ENCODE data around the gene TTLL12.

Gene TTLL12

DNA sequence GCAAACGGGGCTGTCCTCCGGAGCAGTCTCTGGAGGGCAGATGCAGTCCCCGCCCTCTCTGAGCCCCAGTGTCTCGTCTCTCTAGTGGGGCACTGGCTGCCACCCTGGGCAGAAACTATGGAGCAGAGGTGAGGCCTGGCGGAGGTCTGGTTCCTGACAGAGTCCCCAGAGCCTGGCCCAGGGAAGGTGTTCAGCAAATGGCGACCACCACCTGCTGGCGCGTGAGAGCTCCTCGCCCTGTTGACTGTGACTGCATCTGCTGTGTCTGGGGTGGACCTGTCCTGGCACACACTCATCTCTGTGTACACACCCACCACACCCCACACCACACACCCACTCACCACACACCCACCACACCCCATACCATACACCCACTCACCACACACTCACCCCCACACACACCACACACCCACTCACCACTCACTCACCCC lies 18.3 kb upstream of the TTLL12 start:
- H3K4me3 ChIP-seq (ENCODE audit: low read length): no peak overlapping the region
- H3K27me3 ChIP-seq (ENCODE audit: insufficient read depth, low read length): no peaks in the 10 kb centered on the region
- H3K4me1 ChIP-seq (ENCODE audit: insufficient read depth, low read length): peaks cover 4% of the 10 kb centered on the region; the same call in 1 of the 2 replicates
- no peaks in the 10 kb centered on the region for H3K9me3 ChIP-seq (ENCODE audit: insufficient read depth, low read depth, low read length)
- H3K9ac ChIP-seq (ENCODE audit: low read depth, low read length): no peak overlapping the region
- no peaks in the 10 kb centered on the region for H3K36me3 ChIP-seq (ENCODE audit: insufficient read depth, low read depth, low read length)
- no peak overlapping the region for H3K27ac ChIP-seq (ENCODE audit: low read length)

GRCh38 chr22:43203471-43203981 lies 16.6 kb upstream of the TTLL12 start:
- peaks cover 4% of the 10 kb centered on the region; the same call in 1 of the 2 replicates for H3K4me1 ChIP-seq (ENCODE audit: insufficient read depth, low read length)
- no peak overlapping the region for H3K9ac ChIP-seq (ENCODE audit: low read depth, low read length)
- no peak overlapping the region for H3K27ac ChIP-seq (ENCODE audit: low read length)
- H3K9me3 ChIP-seq (ENCODE audit: insufficient read depth, low read depth, low read length): no peaks in the 10 kb centered on the region
- no peaks in the 10 kb centered on the region for H3K27me3 ChIP-seq (ENCODE audit: insufficient read depth, low read length)
- no peak overlapping the region for H3K4me3 ChIP-seq (ENCODE audit: low read length)
- no peaks in the 10 kb centered on the region for H3K36me3 ChIP-seq (ENCODE audit: insufficient read depth, low read depth, low read length)

GRCh38 chr22:43202756-43203410 lies 15.9 kb upstream of the TTLL12 start:
- Histone ChIP-seq H3K9ac (ENCODE audit: low read depth, low read length) (peak overlapping the region; percentile 6; the same call in 1 of the 2 replicates), H3K27ac (ENCODE audit: low read length) (no peak overlapping the region), H3K4me1 (ENCODE audit: insufficient read depth, low read length) (peaks cover 4% of the 10 kb centered on the region; the same call in 1 of the 2 replicates), H3K36me3 (ENCODE audit: insufficient read depth, low read depth, low read length) (no peaks in the 10 kb centered on the region), H3K4me3 (ENCODE audit: low read length) (no peak overlapping the region), H3K27me3 (ENCODE audit: insufficient read depth, low read length) (no peaks in the 10 kb centered on the region), H3K9me3 (ENCODE audit: insufficient read depth, low read depth, low read length) (no peaks in the 10 kb centered on the region)

- H3K36me3 ChIP-seq (ENCODE audit: insufficient read depth, low read depth, low read length): no peaks in the 10 kb centered on the region
- no peak overlapping the region for H3K27ac ChIP-seq (ENCODE audit: low read length)
- no peak overlapping the region for H3K4me3 ChIP-seq (ENCODE audit: low read length)
- H3K9ac ChIP-seq (ENCODE audit: low read depth, low read length): peak overlapping the region; percentile 6; the same call in 1 of the 2 replicates
- H3K4me1 ChIP-seq (ENCODE audit: insufficient read depth, low read length): peaks cover 4% of the 10 kb centered on the region; the same call in 1 of the 2 replicates
- no peaks in the 10 kb centered on the region for H3K27me3 ChIP-seq (ENCODE audit: insufficient read depth, low read length)
- H3K9me3 ChIP-seq (ENCODE audit: insufficient read depth, low read depth, low read length): no peaks in the 10 kb centered on the region
These were observed 15.4 kb upstream of the TTLL12 start for GRCh38 chr22:43202326-43202725.

DNA sequence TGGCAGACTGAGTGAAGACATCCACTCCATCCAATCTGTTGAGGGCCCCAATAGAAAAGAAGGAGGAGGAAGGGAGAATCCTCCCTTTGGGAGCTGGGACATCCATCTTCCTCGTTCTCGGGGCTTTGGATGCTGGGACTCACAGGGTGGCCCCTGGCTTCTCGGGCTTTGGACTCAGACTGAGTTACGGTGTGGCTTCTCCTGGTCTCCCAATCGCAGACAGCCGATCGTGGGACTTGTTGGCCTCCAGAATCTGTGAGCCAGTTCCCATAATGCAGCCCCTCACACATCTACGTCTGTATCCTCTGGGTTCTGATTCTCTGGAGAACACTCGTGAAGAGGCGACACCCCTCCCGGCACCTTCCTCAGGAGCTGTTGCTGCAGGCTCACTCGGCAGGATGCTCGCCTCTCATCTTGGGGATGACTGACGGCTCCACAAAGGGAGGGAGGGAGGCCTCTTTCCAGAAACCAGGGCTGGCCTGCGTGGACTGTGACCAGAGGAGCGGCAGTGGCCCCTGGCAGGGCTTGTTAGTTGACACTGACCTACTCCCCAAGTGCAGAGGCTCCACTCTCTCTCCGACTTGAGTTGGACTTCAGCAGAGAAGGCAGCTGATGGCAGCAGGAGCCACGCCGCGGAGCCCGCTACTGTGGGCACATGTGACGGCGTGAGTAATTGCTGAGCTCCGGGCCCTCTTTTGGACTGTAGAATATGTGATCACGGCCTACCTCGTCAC lies 14.7 kb upstream of the TTLL12 start:
- H3K4me3 ChIP-seq (ENCODE audit: low read length): no peak overlapping the region
- H3K36me3 ChIP-seq (ENCODE audit: insufficient read depth, low read depth, low read length): no peaks in the 10 kb centered on the region
- no peak overlapping the region for H3K27ac ChIP-seq (ENCODE audit: low read length)
- H3K9me3 ChIP-seq (ENCODE audit: insufficient read depth, low read depth, low read length): no peaks in the 10 kb centered on the region
- no peaks in the 10 kb centered on the region for H3K27me3 ChIP-seq (ENCODE audit: insufficient read depth, low read length)
- no peak overlapping the region for H3K9ac ChIP-seq (ENCODE audit: low read depth, low read length)
- peaks cover 4% of the 10 kb centered on the region; the same call in 1 of the 2 replicates for H3K4me1 ChIP-seq (ENCODE audit: insufficient read depth, low read length)

GRCh38 chr22:43200555-43200954 lies 13.6 kb upstream of the TTLL12 start:
- H3K4me3 ChIP-seq (ENCODE audit: low read length): no peak overlapping the region
- H3K36me3 ChIP-seq (ENCODE audit: insufficient read depth, low read depth, low read length): no peaks in the 10 kb centered on the region
- H3K4me1 ChIP-seq (ENCODE audit: insufficient read depth, low read length): peaks cover 4% of the 10 kb centered on the region; the same call in 1 of the 2 replicates
- H3K9ac ChIP-seq (ENCODE audit: low read depth, low read length): no peak overlapping the region
- no peaks in the 10 kb centered on the region for H3K9me3 ChIP-seq (ENCODE audit: insufficient read depth, low read depth, low read length)
- no peaks in the 10 kb centered on the region for H3K27me3 ChIP-seq (ENCODE audit: insufficient read depth, low read length)
- no peak overlapping the region for H3K27ac ChIP-seq (ENCODE audit: low read length)

GRCh38 chr22:43200031-43200430 lies 13.1 kb upstream of the TTLL12 start:
- no peak overlapping the region for H3K4me3 ChIP-seq (ENCODE audit: low read length)
- no peak overlapping the region for H3K27ac ChIP-seq (ENCODE audit: low read length)
- no peak overlapping the region for H3K9ac ChIP-seq (ENCODE audit: low read depth, low read length)
- no peaks in the 10 kb centered on the region for H3K9me3 ChIP-seq (ENCODE audit: insufficient read depth, low read depth, low read length)
- no peaks in the 10 kb centered on the region for H3K36me3 ChIP-seq (ENCODE audit: insufficient read depth, low read depth, low read length)
- H3K4me1 ChIP-seq (ENCODE audit: insufficient read depth, low read length): peaks cover 4% of the 10 kb centered on the region; the same call in 1 of the 2 replicates
- H3K27me3 ChIP-seq (ENCODE audit: insufficient read depth, low read length): no peaks in the 10 kb centered on the region

GRCh38 chr22:43199541-43199940 lies 12.6 kb upstream of the TTLL12 start:
- H3K4me1 ChIP-seq (ENCODE audit: insufficient read depth, low read length): peaks cover 4% of the 10 kb centered on the region; the same call in 1 of the 2 replicates
- H3K27me3 ChIP-seq (ENCODE audit: insufficient read depth, low read length): no peaks in the 10 kb centered on the region
- no peaks in the 10 kb centered on the region for H3K9me3 ChIP-seq (ENCODE audit: insufficient read depth, low read depth, low read length)
- H3K27ac ChIP-seq (ENCODE audit: low read length): no peak overlapping the region
- H3K36me3 ChIP-seq (ENCODE audit: insufficient read depth, low read depth, low read length): no peaks in the 10 kb centered on the region
- no peak overlapping the region for H3K9ac ChIP-seq (ENCODE audit: low read depth, low read length)
- no peak overlapping the region for H3K4me3 ChIP-seq (ENCODE audit: low read length)

DNA sequence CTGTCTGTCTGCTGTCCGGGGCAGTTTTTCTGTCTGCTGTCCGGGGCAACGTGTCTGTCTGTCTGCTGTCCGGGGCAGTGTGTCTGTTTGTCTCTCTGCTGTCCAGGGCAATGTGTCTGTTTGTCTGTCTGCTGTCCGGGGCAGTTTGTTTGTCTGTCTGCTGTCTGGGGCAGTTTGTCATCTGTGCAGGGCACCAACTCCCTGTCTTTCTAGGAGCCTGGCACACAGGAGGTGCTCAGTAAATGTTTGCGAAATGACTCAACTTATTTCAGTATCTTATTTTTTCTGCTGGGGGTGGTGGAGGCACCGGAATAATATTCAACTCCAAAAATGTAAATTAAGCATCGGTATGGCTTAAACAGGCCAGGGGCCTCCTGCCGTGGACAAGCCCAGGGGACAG lies 12.0 kb upstream of the TTLL12 start:
- H3K9me3 ChIP-seq (ENCODE audit: insufficient read depth, low read depth, low read length): no peaks in the 10 kb centered on the region
- H3K36me3 ChIP-seq (ENCODE audit: insufficient read depth, low read depth, low read length): no peaks in the 10 kb centered on the region
- no peak overlapping the region for H3K9ac ChIP-seq (ENCODE audit: low read depth, low read length)
- H3K27me3 ChIP-seq (ENCODE audit: insufficient read depth, low read length): no peaks in the 10 kb centered on the region
- H3K4me1 ChIP-seq (ENCODE audit: insufficient read depth, low read length): peaks cover 4% of the 10 kb centered on the region; the same call in 1 of the 2 replicates
- no peak overlapping the region for H3K27ac ChIP-seq (ENCODE audit: low read length)
- H3K4me3 ChIP-seq (ENCODE audit: low read length): no peak overlapping the region

GRCh38 chr22:43198126-43198525 lies 11.2 kb upstream of the TTLL12 start:
- Histone ChIP-seq H3K27me3 (ENCODE audit: insufficient read depth, low read length) (no peaks in the 10 kb centered on the region), H3K4me1 (ENCODE audit: insufficient read depth, low read length) (peaks cover 4% of the 10 kb centered on the region; the same call in 1 of the 2 replicates), H3K9ac (ENCODE audit: low read depth, low read length) (no peak overlapping the region), H3K36me3 (ENCODE audit: insufficient read depth, low read depth, low read length) (no peaks in the 10 kb centered on the region), H3K27ac (ENCODE audit: low read length) (no peak overlapping the region), H3K9me3 (ENCODE audit: insufficient read depth, low read depth, low read length) (no peaks in the 10 kb centered on the region), H3K4me3 (ENCODE audit: low read length) (no peak overlapping the region)

DNA sequence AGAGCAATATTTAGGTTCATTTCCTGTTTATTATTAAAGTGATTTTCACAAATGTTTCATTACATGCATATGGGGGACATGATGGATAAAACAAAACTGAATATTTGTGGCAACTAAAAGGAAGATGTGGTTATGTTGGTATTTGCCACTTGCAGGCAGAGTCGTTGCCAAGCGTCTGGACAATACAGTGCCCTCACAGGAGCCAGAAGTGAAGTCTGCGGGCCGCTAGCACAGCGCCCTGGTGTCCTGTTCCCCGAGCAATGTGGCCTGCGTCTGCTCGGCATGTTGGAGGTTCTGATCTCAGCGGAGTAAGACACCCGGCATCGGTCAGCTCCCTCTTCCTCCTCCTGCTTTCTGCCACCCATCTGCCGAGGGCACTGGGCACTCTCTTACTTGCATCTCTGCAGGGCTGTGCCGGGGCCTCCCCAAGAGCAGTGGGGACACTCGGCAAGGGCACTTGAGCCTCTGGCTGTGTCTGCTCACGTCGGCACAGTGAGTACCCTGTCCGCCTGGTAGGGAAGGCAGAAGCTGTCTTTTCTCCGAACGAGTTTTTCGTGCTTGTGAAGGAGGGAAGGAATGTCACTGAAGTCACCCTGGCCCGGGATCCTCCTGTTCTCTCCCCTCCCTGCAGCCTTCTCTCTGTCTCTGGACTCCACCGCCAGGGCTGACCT lies 10.5 kb upstream of the TTLL12 start:
- no peak overlapping the region for H3K27ac ChIP-seq (ENCODE audit: low read length)
- no peaks in the 10 kb centered on the region for H3K4me1 ChIP-seq (ENCODE audit: insufficient read depth, low read length)
- H3K27me3 ChIP-seq (ENCODE audit: insufficient read depth, low read length): no peaks in the 10 kb centered on the region
- H3K4me3 ChIP-seq (ENCODE audit: low read length): no peak overlapping the region
- H3K36me3 ChIP-seq (ENCODE audit: insufficient read depth, low read depth, low read length): no peaks in the 10 kb centered on the region
- H3K9ac ChIP-seq (ENCODE audit: low read depth, low read length): no peak overlapping the region
- H3K9me3 ChIP-seq (ENCODE audit: insufficient read depth, low read depth, low read length): no peaks in the 10 kb centered on the region

Measured in iPS-20b (cell line).